Thyroid gland (tissue), 4 donors: ENCODE data around the gene ABCC4. TPM values are rescaled to one million over a fixed set of nuclear protein-coding genes. Genes with fewer than 3 reads are reported as not detected.

Experiments used
- DNase-seq, 2 donors: peaks; one replicate each; pipeline ENCODE4 v3.0.0-alpha.2; 2019
- H3K27ac ChIP-seq, 3 donors: fragments of 200-600 bp; sonication (generic); 1 replicate in 2 of 3; 2 replicates in 1 of 3; pipeline ENCODE4 v1.5.1; 2016 to 2019; ENCODE audit warnings: mild to moderate bottlenecking in 1 of 3, moderate library complexity in 1 of 3
- H3K27me3 ChIP-seq: fragments of 200-600 bp; sonication (generic); one replicate; pipeline ENCODE4 v1.5.1; 2019
- H3K36me3 ChIP-seq, 2 donors: fragments of 200-600 bp; sonication (generic); one replicate each; pipeline ENCODE4 v1.5.1; 2016 to 2019
- H3K4me1 ChIP-seq, 2 donors: fragments of 200-600 bp; sonication (generic); one replicate each; pipeline ENCODE4 v1.5.1; 2017 to 2019
- H3K4me3 ChIP-seq, 3 donors: fragments of 200-600 bp; sonication (generic); replicated peaks in 1 of 3; 1 replicate in 2 of 3; 2 replicates in 1 of 3; pipeline ENCODE4 v1.5.1; 2016; ENCODE audit warnings: mild to moderate bottlenecking in 1 of 3
- H3K9me3 ChIP-seq: fragments of 200-600 bp; sonication (generic); one replicate; pipeline ENCODE4 v1.5.1; 2017
- CTCF ChIP-seq, 6 experiments: fragments of 200-600 bp in 3 of 6; fragments of 450-650 bp in 3 of 6; sonication (generic) in 3 of 6; IDR thresholded peaks; one replicate each; pipeline ENCODE4 v1.5.1; 2016 to 2019; ENCODE audit warnings: antibody characterized with exemption in 6 of 6, mild to moderate bottlenecking in 2 of 6, inconsistent platforms in 1 of 6, moderate library complexity in 1 of 6
- POLR2A ChIP-seq, 2 donors: fragments of 450-650 bp; IDR thresholded peaks; one replicate each; pipeline ENCODE4 v1.6.1; 2017; ENCODE audit warnings: antibody characterized with exemption in 2 of 2, mild to moderate bottlenecking in 2 of 2, moderate library complexity in 1 of 2
- WGBS, 2 donors: methylation state at CpG; one replicate each; pipeline ENCODE4 v1.1.5; 2017; 5-methylcytosine and 5-hydroxymethylcytosine counted together
- intact Hi-C: fragments of 100-400 bp; cut with DNase I; formaldehyde crosslinking; loops from one replicate; pipeline ENCODE4 v1.15.1; 2023
- total RNA-seq, 4 donors: library from RNA; depleted of rRNA; stranded (reverse); fragments of >200 nt; gene quantifications; one replicate each; pipeline ENCODE4 v1.2.3, GENCODE V29; 2016

ABCC4 gene
- total RNA-seq, 4 donors from 2014 or later = 9.1 to 29.6 (median 19.7) TPM

GRCh38 chr13:95019886-95020285 is 281.4 kb downstream of the ABCC4 start:
- TF ChIP-seq CTCF (IDR thresholded peaks at IDR 0.05) = no peak
- TF ChIP-seq POLR2A (IDR thresholded peaks at IDR 0.05) = no peak
- H3K27me3 ChIP-seq = no peaks in the 10 kb centered on the region
- no peaks in the 10 kb centered on the region for H3K9me3 ChIP-seq
- H3K4me1 ChIP-seq = no peaks in the 10 kb centered on the region
- H3K27ac ChIP-seq = no peak overlapping the region
- intact Hi-C loops = no loop called here
- WGBS, 2 donors = 82 to 89% methylated on average over 7 of the region's 7 CpGs
- no peak overlapping the region for H3K4me3 ChIP-seq
- no peaks in the 10 kb centered on the region for H3K36me3 ChIP-seq
- DNase-seq = no peak

- intact Hi-C loops = no loop called here
- no peaks in the 10 kb centered on the region for H3K27me3 ChIP-seq
- no peaks in the 10 kb centered on the region for H3K36me3 ChIP-seq
- H3K4me3 ChIP-seq = no peak overlapping the region
- 84 to 86% methylated on average over 12 of the region's 12 CpGs for WGBS, 2 donors
- TF ChIP-seq CTCF (IDR thresholded peaks at IDR 0.05) = no peak
- TF ChIP-seq POLR2A (IDR thresholded peaks at IDR 0.05) = no peak
- no peak for DNase-seq
- no peaks in the 10 kb centered on the region for H3K4me1 ChIP-seq
- no peak overlapping the region for H3K27ac ChIP-seq
- no peaks in the 10 kb centered on the region for H3K9me3 ChIP-seq
Measured at GRCh38 chr13:95007322-95007721, 293.9 kb downstream of the ABCC4 start.

- no peaks in the 10 kb centered on the region for H3K9me3 ChIP-seq
- TF ChIP-seq POLR2A (IDR thresholded peaks at IDR 0.05) (no peak), CTCF (IDR thresholded peaks at IDR 0.05) (no peak)
- H3K4me1 ChIP-seq = no peaks in the 10 kb centered on the region
- DNase-seq = no peak
- no peaks in the 10 kb centered on the region for H3K36me3 ChIP-seq
- H3K4me3 ChIP-seq = no peak overlapping the region
- no peak overlapping the region for H3K27ac ChIP-seq
- no peaks in the 10 kb centered on the region for H3K27me3 ChIP-seq
- intact Hi-C loops = no loop called here
Measured at GRCh38 chr13:95005300-95005699, 296.0 kb downstream of the ABCC4 start.

GRCh38 chr13:95003019-95003813 is 298.0 kb downstream of the ABCC4 start:
- intact Hi-C loops = no loop called here
- no peak for DNase-seq
- no peaks in the 10 kb centered on the region for H3K27me3 ChIP-seq
- no peaks in the 10 kb centered on the region for H3K9me3 ChIP-seq
- H3K4me1 ChIP-seq = no peaks in the 10 kb centered on the region
- H3K4me3 ChIP-seq = no peak overlapping the region
- H3K27ac ChIP-seq = no peak overlapping the region
- no peak for TF ChIP-seq CTCF (IDR thresholded peaks at IDR 0.05)
- TF ChIP-seq POLR2A (IDR thresholded peaks at IDR 0.05) = no peak
- H3K36me3 ChIP-seq = no peaks in the 10 kb centered on the region
- WGBS, 2 donors = 18 to 24% methylated on average over 5 to 15 of the region's 41 CpGs

GRCh38 chr13:95002126-95002525 is 299.1 kb downstream of the ABCC4 start:
- Histone ChIP-seq H3K27me3 (no peaks in the 10 kb centered on the region), H3K4me3 (no peak overlapping the region), H3K9me3 (no peaks in the 10 kb centered on the region), H3K27ac (no peak overlapping the region), H3K36me3 (no peaks in the 10 kb centered on the region), H3K4me1 (no peaks in the 10 kb centered on the region)
- DNase-seq = no peak
- 91 to 92% methylated on average over 7 to 8 of the region's 8 CpGs for WGBS, 2 donors
- intact Hi-C loops = no loop called here
- no peak for TF ChIP-seq CTCF (IDR thresholded peaks at IDR 0.05)
- no peak for TF ChIP-seq POLR2A (IDR thresholded peaks at IDR 0.05)
